ENCODE measurements around the gene RIIAD1.

- TF ChIP-seq POLR2A (IDR thresholded peaks at IDR 0.05) (no peak), CTCF (IDR thresholded peaks at IDR 0.05) (no peak)
These were observed 34.8 kb upstream of the RIIAD1 start for GRCh38 chr1:151686561-151686960.

Measured in thyroid gland (tissue), 4 donors.